ENCODE results near the gene RADIL.

The RADIL gene

GRCh38 chr7:4861227-4861626 is 22.3 kb downstream of the RADIL start:
- Histone ChIP-seq H3K4me3 (replicated peaks; ENCODE audit: insufficient read depth, low read length) (no peak overlapping the region), H3K27me3 (ENCODE audit: insufficient read depth, poor library complexity, severe bottlenecking) (peaks cover 30% of the 10 kb centered on the region)
- no peak for TF ChIP-seq POLR2AphosphoS5 (IDR thresholded peaks at IDR 0.05; ENCODE audit: low read depth)
- no peak for TF ChIP-seq GABPA (IDR thresholded peaks at IDR 0.05; ENCODE audit: low read depth)
- no peak for TF ChIP-seq CTCF (IDR thresholded peaks at IDR 0.05; ENCODE audit: insufficient read depth, low read length)
- no peak for TF ChIP-seq REST (IDR thresholded peaks at IDR 0.05; ENCODE audit: insufficient replicate concordance, low read depth)
- TF ChIP-seq SPI1 (IDR thresholded peaks at IDR 0.05; ENCODE audit: borderline replicate concordance, low read depth), result no peak

GRCh38 chr7:4857189-4857588 is 26.3 kb downstream of the RADIL start:
- no peak overlapping the region for H3K27ac ChIP-seq (replicated peaks)
- peaks cover 29% of the 10 kb centered on the region for H3K27me3 ChIP-seq (ENCODE audit: insufficient read depth, poor library complexity, severe bottlenecking)
- DNase-seq (ENCODE audit: low read depth in 1 of 2, low spot score in 1 of 2), result no peak
- TF ChIP-seq REST (IDR thresholded peaks at IDR 0.05; ENCODE audit: insufficient replicate concordance, low read depth) (no peak), CTCF (IDR thresholded peaks at IDR 0.05; ENCODE audit: insufficient read depth, low read length) (no peak), GABPA (IDR thresholded peaks at IDR 0.05; ENCODE audit: low read depth) (no peak), SPI1 (IDR thresholded peaks at IDR 0.05; ENCODE audit: borderline replicate concordance, low read depth) (no peak), POLR2AphosphoS5 (IDR thresholded peaks at IDR 0.05; ENCODE audit: low read depth) (no peak)
- H3K4me3 ChIP-seq (replicated peaks; ENCODE audit: insufficient read depth, low read length), result no peak overlapping the region

More at GRCh38 chr7:4861227-4861626, 22.3 kb downstream of the RADIL start:
- H3K27ac ChIP-seq (replicated peaks), result no peak overlapping the region
- no peak for DNase-seq (ENCODE audit: low read depth in 1 of 2, low spot score in 1 of 2)

GRCh38 chr7:4856336-4857057 is 27.0 kb downstream of the RADIL start:
- Histone ChIP-seq H3K27ac (replicated peaks) (no peak overlapping the region), H3K4me3 (replicated peaks; ENCODE audit: insufficient read depth, low read length) (no peak overlapping the region), H3K27me3 (ENCODE audit: insufficient read depth, poor library complexity, severe bottlenecking) (peaks cover 22% of the 10 kb centered on the region)
- DNase-seq (ENCODE audit: low read depth in 1 of 2, low spot score in 1 of 2), result no peak
- TF ChIP-seq POLR2AphosphoS5 (IDR thresholded peaks at IDR 0.05; ENCODE audit: low read depth), result no peak
- TF ChIP-seq SPI1 (IDR thresholded peaks at IDR 0.05; ENCODE audit: borderline replicate concordance, low read depth), result no peak

GRCh38 chr7:4854916-4855315 is 28.6 kb downstream of the RADIL start:
- no peak overlapping the region for H3K27ac ChIP-seq (replicated peaks)
- H3K27me3 ChIP-seq (ENCODE audit: insufficient read depth, poor library complexity, severe bottlenecking), result peaks cover 12% of the 10 kb centered on the region
- TF ChIP-seq CTCF (IDR thresholded peaks at IDR 0.05; ENCODE audit: insufficient read depth, low read length) (no peak), SPI1 (IDR thresholded peaks at IDR 0.05; ENCODE audit: borderline replicate concordance, low read depth) (no peak), REST (IDR thresholded peaks at IDR 0.05; ENCODE audit: insufficient replicate concordance, low read depth) (no peak), POLR2AphosphoS5 (IDR thresholded peaks at IDR 0.05; ENCODE audit: low read depth) (no peak), GABPA (IDR thresholded peaks at IDR 0.05; ENCODE audit: low read depth) (no peak)
- no peak for DNase-seq (ENCODE audit: low read depth in 1 of 2, low spot score in 1 of 2)
- H3K4me3 ChIP-seq (replicated peaks; ENCODE audit: insufficient read depth, low read length), result no peak overlapping the region
